Glutamatergic neuron (in vitro differentiated cells): ENCODE measurements around the gene GSTM4. TPM values are rescaled to one million over a fixed set of nuclear protein-coding genes. Genes with fewer than 3 reads are reported as not detected.

Experiments used
- DNase-seq: peaks from one replicate; pipeline ENCODE4 v3.0.0; 2022
- H3K27ac Mint-ChIP-seq: one replicate; pipeline ENCODE4 v1.8.0; 2020; ENCODE audit warnings: mild to moderate bottlenecking, mixed read lengths, inconsistent platforms; ENCODE audit not compliant: unreplicated experiment
- H3K27me3 Mint-ChIP-seq: one replicate; pipeline ENCODE4 v1.8.0; 2020; ENCODE audit warnings: mild to moderate bottlenecking, moderate library complexity, mixed read lengths, inconsistent platforms; ENCODE audit not compliant: unreplicated experiment
- H3K36me3 Mint-ChIP-seq: one replicate; pipeline ENCODE4 v1.8.0; 2020; ENCODE audit warnings: mild to moderate bottlenecking, mixed read lengths, inconsistent platforms; ENCODE audit not compliant: unreplicated experiment
- H3K4me1 Mint-ChIP-seq: one replicate; pipeline ENCODE4 v1.8.0; 2020; ENCODE audit warnings: mild to moderate bottlenecking, low read depth, mixed read lengths, inconsistent platforms; ENCODE audit not compliant: unreplicated experiment
- H3K4me3 Mint-ChIP-seq: one replicate; pipeline ENCODE4 v1.8.0; 2020; ENCODE audit warnings: mild to moderate bottlenecking, mixed read lengths, inconsistent platforms; ENCODE audit not compliant: unreplicated experiment
- H3K9me3 Mint-ChIP-seq: one replicate; pipeline ENCODE4 v1.8.0; 2020; ENCODE audit warnings: mild to moderate bottlenecking, moderate library complexity, mixed read lengths, inconsistent platforms; ENCODE audit not compliant: unreplicated experiment
- total RNA-seq: library from RNA; stranded (reverse); fragmentation: NEBNext Ultra II Directional; extraction: Animal tissue kit (Norgen Biotek cat#: 25700); gene quantifications from one replicate; pipeline ENCODE4 v1.2.1, GENCODE V29; 2021; ENCODE audit not compliant: unreplicated experiment
- TF ChIP-seq, protein P1 (sequence below): fragments of 200-600 bp; sonication (generic); IDR thresholded peaks from one replicate; pipeline ENCODE4 v1.5.0; 2021; ENCODE audit not compliant: partially characterized antibody, unreplicated experiment

The GSTM4 gene
- total RNA-seq, 1 donor from 2014 or later, result 12.3 TPM

DNA sequence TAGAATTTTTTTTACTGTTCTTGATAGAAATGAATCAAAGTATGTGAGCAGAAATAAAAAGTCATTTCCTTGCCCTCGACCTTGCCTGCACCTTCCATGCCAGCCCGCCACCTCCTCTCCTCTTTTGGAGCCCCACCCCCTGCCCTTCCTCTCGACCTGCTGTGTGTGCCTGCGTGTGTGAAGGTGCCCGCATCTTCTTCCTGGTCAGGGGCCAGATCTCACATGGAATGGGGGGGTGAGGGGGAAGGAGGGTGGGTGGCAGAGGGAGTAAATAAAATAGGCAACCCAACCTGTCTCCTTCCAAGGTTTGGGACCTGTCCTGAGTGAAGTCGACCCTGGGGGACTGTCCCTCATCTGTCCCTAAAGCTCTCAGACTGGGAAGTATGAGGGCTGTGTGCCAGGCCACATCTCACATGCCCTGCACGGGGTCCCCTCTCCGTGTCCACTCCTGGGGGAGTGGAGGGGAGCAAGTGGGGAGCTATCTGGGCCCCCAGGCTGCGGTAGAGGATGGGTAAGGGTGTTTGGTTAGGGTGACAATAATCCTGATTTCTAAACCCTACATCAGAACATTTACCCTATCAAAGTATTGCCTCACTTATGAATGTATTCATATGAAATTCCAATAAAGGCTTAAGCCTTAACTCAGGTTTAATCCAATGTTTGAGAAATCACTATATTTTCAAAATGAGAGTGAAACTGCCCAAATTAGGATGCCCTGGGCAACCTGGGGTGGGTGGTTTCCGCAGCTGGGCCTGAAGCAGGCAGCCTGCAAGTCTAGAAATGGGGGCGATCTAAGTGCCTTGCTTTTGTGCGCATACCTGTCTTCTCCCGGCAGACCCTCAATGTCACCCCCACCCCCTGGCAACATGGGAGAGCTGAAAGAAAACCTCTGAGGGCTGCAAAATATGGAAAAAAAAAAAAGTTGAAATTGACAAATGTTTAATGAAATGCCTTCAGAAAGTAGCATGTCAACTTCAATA lies 20.8 kb upstream of the GSTM4 start:
- TF ChIP-seq, protein P1, sequence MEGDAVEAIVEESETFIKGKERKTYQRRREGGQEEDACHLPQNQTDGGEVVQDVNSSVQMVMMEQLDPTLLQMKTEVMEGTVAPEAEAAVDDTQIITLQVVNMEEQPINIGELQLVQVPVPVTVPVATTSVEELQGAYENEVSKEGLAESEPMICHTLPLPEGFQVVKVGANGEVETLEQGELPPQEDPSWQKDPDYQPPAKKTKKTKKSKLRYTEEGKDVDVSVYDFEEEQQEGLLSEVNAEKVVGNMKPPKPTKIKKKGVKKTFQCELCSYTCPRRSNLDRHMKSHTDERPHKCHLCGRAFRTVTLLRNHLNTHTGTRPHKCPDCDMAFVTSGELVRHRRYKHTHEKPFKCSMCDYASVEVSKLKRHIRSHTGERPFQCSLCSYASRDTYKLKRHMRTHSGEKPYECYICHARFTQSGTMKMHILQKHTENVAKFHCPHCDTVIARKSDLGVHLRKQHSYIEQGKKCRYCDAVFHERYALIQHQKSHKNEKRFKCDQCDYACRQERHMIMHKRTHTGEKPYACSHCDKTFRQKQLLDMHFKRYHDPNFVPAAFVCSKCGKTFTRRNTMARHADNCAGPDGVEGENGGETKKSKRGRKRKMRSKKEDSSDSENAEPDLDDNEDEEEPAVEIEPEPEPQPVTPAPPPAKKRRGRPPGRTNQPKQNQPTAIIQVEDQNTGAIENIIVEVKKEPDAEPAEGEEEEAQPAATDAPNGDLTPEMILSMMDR, result no peak
- peaks cover 5% of the 10 kb centered on the region for H3K9me3 Mint-ChIP-seq
- no peak overlapping the region for H3K27ac Mint-ChIP-seq
- peaks cover 7% of the 10 kb centered on the region for H3K27me3 Mint-ChIP-seq
- no peaks in the 10 kb centered on the region for H3K36me3 Mint-ChIP-seq
- H3K4me1 Mint-ChIP-seq, result peaks cover 12% of the 10 kb centered on the region
- no peak overlapping the region for H3K4me3 Mint-ChIP-seq
- no peak for DNase-seq

GRCh38 chr1:109635862-109636200 lies 20.1 kb upstream of the GSTM4 start:
- H3K9me3 Mint-ChIP-seq, result peaks cover 5% of the 10 kb centered on the region
- no peak overlapping the region for H3K4me3 Mint-ChIP-seq
- H3K4me1 Mint-ChIP-seq, result peaks cover 14% of the 10 kb centered on the region
- TF ChIP-seq, protein P1, result no peak
- peaks cover 7% of the 10 kb centered on the region for H3K27me3 Mint-ChIP-seq
- no peaks in the 10 kb centered on the region for H3K36me3 Mint-ChIP-seq
- no peak overlapping the region for H3K27ac Mint-ChIP-seq
- no peak for DNase-seq

GRCh38 chr1:109636201-109636952 lies 19.5 kb upstream of the GSTM4 start:
- Mint-ChIP-seq H3K27ac (no peak overlapping the region), H3K4me1 (peaks cover 14% of the 10 kb centered on the region), H3K27me3 (peaks cover 7% of the 10 kb centered on the region), H3K9me3 (peaks cover 2% of the 10 kb centered on the region), H3K4me3 (no peak overlapping the region), H3K36me3 (no peaks in the 10 kb centered on the region)
- TF ChIP-seq, protein P1, result no peak
- no peak for DNase-seq

DNA sequence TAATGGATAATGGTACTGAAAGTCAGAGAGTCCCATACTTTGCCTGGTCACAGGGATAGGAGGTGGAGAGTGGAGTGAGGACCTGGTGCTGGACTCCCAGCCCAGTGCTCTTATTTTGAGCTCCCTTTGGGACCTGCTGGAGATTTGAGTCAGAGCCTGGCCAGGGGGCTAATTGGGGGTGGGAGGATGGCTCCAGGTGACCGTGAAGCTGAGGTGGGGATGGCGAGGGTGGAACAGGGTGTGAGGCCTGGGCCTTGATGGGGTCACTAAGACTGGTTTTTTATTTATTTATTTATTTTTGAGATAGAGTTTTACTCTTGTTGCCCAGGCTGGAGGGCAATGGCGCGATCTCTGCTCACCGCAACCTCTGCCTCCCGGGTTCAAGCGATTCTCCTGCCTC lies 18.5 kb upstream of the GSTM4 start:
- no peaks in the 10 kb centered on the region for H3K36me3 Mint-ChIP-seq
- peaks cover 3% of the 10 kb centered on the region for H3K27me3 Mint-ChIP-seq
- no peak overlapping the region for H3K27ac Mint-ChIP-seq
- H3K4me3 Mint-ChIP-seq, result no peak overlapping the region
- H3K4me1 Mint-ChIP-seq, result peaks cover 7% of the 10 kb centered on the region
- TF ChIP-seq, protein P1, result no peak
- no peak for DNase-seq
- peaks cover 2% of the 10 kb centered on the region for H3K9me3 Mint-ChIP-seq
